GM12878 (cell line): ENCODE measurements around the gene SETD6. TPM values are rescaled to one million over a fixed set of nuclear protein-coding genes. Genes with fewer than 3 reads are reported as not detected.

ENCODE experiments used
- E2F8 ChIP-seq: fragments of 450-650 bp; IDR thresholded peaks from 2 replicates; pipeline ENCODE4 v1.6.1; 2018; ENCODE audit warnings: mild to moderate bottlenecking, low read depth, moderate library complexity; ENCODE audit not compliant: partially characterized antibody
- EGR1 ChIP-seq, 2 experiments: IDR thresholded peaks; 1 replicate in 1 of 2; 2 replicates in 1 of 2; pipeline ENCODE4 v1.6.1; 2011 to 2012; ENCODE audit warnings: low read depth in 2 of 2, low read length in 2 of 2, borderline replicate concordance in 1 of 2, mild to moderate bottlenecking in 1 of 2, moderate library complexity in 1 of 2
- EZH2 ChIP-seq: IDR thresholded peaks from 2 replicates; pipeline ENCODE4 v1.6.1; 2012; ENCODE audit warnings: low read depth, mild to moderate bottlenecking, control low read depth, inconsistent platforms, low read length, borderline replicate concordance; ENCODE audit not compliant: control insufficient read depth
- HDAC6 ChIP-seq: fragments of 200-600 bp; sonication (generic); IDR thresholded peaks from one replicate; pipeline ENCODE4 v1.8.0; 2017; ENCODE audit warnings: antibody characterized with exemption; ENCODE audit not compliant: unreplicated experiment
- MTA2 ChIP-seq: fragments of 450-650 bp; IDR thresholded peaks from 2 replicates; pipeline ENCODE4 v1.6.1; 2016; ENCODE audit warnings: low read depth, mild to moderate bottlenecking, moderate library complexity
- NBN ChIP-seq: fragments of 450-650 bp; IDR thresholded peaks from 2 replicates; pipeline ENCODE4 v1.6.1; 2016
- NFXL1 ChIP-seq: fragments of 450-650 bp; IDR thresholded peaks from 2 replicates; pipeline ENCODE4 v1.6.1; 2017; ENCODE audit warnings: antibody characterized with exemption, mild to moderate bottlenecking, borderline replicate concordance
- NR2F1 ChIP-seq: fragments of 450-650 bp; conservative IDR thresholded peaks from 2 replicates; pipeline ENCODE4 v1.6.1; 2017; ENCODE audit warnings: mild to moderate bottlenecking
- NRF1 ChIP-seq: conservative IDR thresholded peaks from 2 replicates; pipeline ENCODE4 v1.6.1; 2011; ENCODE audit warnings: mild to moderate bottlenecking, low read depth, low read length, improper control_type of control experiment
- PAX8 ChIP-seq: fragments of 450-650 bp; IDR thresholded peaks from 2 replicates; pipeline ENCODE4 v1.6.1; 2017; ENCODE audit warnings: mild to moderate bottlenecking, moderate library complexity
- RCOR1 ChIP-seq: conservative IDR thresholded peaks from 2 replicates; pipeline ENCODE4 v1.6.1; 2012; ENCODE audit warnings: low read depth, low read length, improper control_type of control experiment
- RELA ChIP-seq: fragments of 450-650 bp; IDR thresholded peaks from 2 replicates; pipeline ENCODE4 v1.8.0; 2014; ENCODE audit warnings: borderline replicate concordance; ENCODE audit not compliant: partially characterized antibody
- RELB ChIP-seq: fragments of 450-650 bp; IDR thresholded peaks from 2 replicates; pipeline ENCODE4 v1.6.1; 2017; ENCODE audit warnings: low read depth, mild to moderate bottlenecking, moderate library complexity
- SMC3 ChIP-seq: IDR thresholded peaks from 2 replicates; pipeline ENCODE4 v1.6.1; 2011; ENCODE audit warnings: low read length, improper control_type of control experiment, borderline replicate concordance
- SPI1 ChIP-seq: IDR thresholded peaks from 2 replicates; pipeline ENCODE4 v1.6.1; 2011; ENCODE audit warnings: low read depth, mild to moderate bottlenecking, low read length, moderate library complexity, borderline replicate concordance; ENCODE audit not compliant: insufficient read depth
- SREBF2 ChIP-seq: IDR thresholded peaks from 2 replicates; pipeline ENCODE4 v1.6.1; 2012; ENCODE audit warnings: mild to moderate bottlenecking, low read length
- SUZ12 ChIP-seq: fragments of 200-600 bp; sonication (generic); IDR thresholded peaks from one replicate; pipeline ENCODE4 v1.6.1; 2018; ENCODE audit warnings: antibody characterized with exemption, mild to moderate bottlenecking; ENCODE audit not compliant: unreplicated experiment
- TARDBP ChIP-seq: IDR thresholded peaks from 2 replicates; pipeline ENCODE4 v1.6.1; 2016; ENCODE audit warnings: borderline replicate concordance
- TBL1XR1 ChIP-seq: IDR thresholded peaks from 2 replicates; pipeline ENCODE4 v1.6.1; 2012; ENCODE audit warnings: low read depth, low read length, improper control_type of control experiment
- TCF12 ChIP-seq: IDR thresholded peaks from 2 replicates; pipeline ENCODE4 v1.6.1; 2011; ENCODE audit warnings: low read depth, mild to moderate bottlenecking, low read length
- ZBTB33 ChIP-seq: fragments of 450-650 bp; IDR thresholded peaks from 2 replicates; pipeline ENCODE4 v1.6.1; 2017; ENCODE audit warnings: mild to moderate bottlenecking
- polyA plus RNA-seq, 11 experiments: library from polyadenylated mRNA; depleted of rRNA in 4 of 11; unstranded in 6 of 11; stranded (reverse) in 5 of 11; fragments of >200 nt; fragmentation: Nextera tagmentation in 4 of 11; fragmentation: Illumina TruSeq in 1 of 11; extraction: Ambion mirVana in 4 of 11; extraction: Trizol in 1 of 11; gene quantifications; 1 replicate in 1 of 11; 2 replicates in 10 of 11; pipeline versions ENCODE4 v1.2.1 to v1.2.3, GENCODE V29; 2011 to 2016; ENCODE audit warnings: inconsistent platforms in 2 of 11, missing spikeins in 2 of 11, low read depth in 1 of 11
- total RNA-seq, 4 experiments: library from RNA; depleted of rRNA in 3 of 4; stranded (reverse); fragments of >200 nt in 3 of 4; fragmentation: Illumina TruSeq in 1 of 4; extraction: Trizol in 1 of 4; gene quantifications; 2 replicates each; pipeline versions ENCODE4 v1.2.1 to v1.2.3, GENCODE V29; 2013 to 2021
- TF ChIP-seq, protein P1 (sequence below): fragments of 450-650 bp; IDR thresholded peaks from 2 replicates; pipeline ENCODE4 v1.6.1; 2017; ENCODE audit warnings: mild to moderate bottlenecking, low read depth, inconsistent platforms; ENCODE audit not compliant: poor library complexity, severe bottlenecking

The SETD6 gene
- total and polyA plus RNA-seq, 10 of the 15 experiments (the other 5 are each of a cell fraction or from before 2014, with no cell fraction given) = 8.2 to 23.8 (median 16.2) TPM

GRCh38 chr16:58518083-58518979 is 3.0 kb downstream of the SETD6 start (continued):
- TF ChIP-seq, protein P1, sequence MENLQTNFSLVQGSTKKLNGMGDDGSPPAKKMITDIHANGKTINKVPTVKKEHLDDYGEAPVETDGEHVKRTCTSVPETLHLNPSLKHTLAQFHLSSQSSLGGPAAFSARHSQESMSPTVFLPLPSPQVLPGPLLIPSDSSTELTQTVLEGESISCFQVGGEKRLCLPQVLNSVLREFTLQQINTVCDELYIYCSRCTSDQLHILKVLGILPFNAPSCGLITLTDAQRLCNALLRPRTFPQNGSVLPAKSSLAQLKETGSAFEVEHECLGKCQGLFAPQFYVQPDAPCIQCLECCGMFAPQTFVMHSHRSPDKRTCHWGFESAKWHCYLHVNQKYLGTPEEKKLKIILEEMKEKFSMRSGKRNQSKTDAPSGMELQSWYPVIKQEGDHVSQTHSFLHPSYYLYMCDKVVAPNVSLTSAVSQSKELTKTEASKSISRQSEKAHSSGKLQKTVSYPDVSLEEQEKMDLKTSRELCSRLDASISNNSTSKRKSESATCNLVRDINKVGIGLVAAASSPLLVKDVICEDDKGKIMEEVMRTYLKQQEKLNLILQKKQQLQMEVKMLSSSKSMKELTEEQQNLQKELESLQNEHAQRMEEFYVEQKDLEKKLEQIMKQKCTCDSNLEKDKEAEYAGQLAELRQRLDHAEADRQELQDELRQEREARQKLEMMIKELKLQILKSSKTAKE = peak; percentile 64
- TF ChIP-seq NFXL1 (no peak), TCF12 (no peak), PAX8 (no peak), TARDBP (no peak), HDAC6 (no peak), TBL1XR1 (no peak), EZH2 (no peak), E2F8 (no peak), RELA (no peak), NR2F1 (no peak), NBN (peak; percentile 67), RCOR1 (no peak), SREBF2 (no peak), ZBTB33 (no peak), EGR1 (IDR thresholded peaks at IDR 0.05; ENCODE audit: borderline replicate concordance in 1 of 2, low read depth in 2 of 2, low read length in 2 of 2) (no peak), SPI1 (peak; percentile 71; the same call in 1 of the 2 replicates), NRF1 (no peak), MTA2 (peak; percentile 92), SUZ12 (no peak), SMC3 (no peak), RELB (peak; percentile 56)
